GM13977 (cell line): ENCODE measurements around the gene MGA.

Source experiments
- DNase-seq: peaks from one replicate; pipeline ENCODE4 v3.0.0; 2012; ENCODE audit warnings: low spot score
- CTCF ChIP-seq: IDR thresholded peaks from 2 replicates; pipeline ENCODE4 v1.5.1; 2012; ENCODE audit warnings: mild to moderate bottlenecking, control low read depth; ENCODE audit not compliant: insufficient read depth; ENCODE audit errors: extremely low read depth, missing control alignments
- in situ Hi-C: fragments of 300-500 bp; cut with MboI; formaldehyde crosslinking; loops from one replicate; pipeline ENCODE4 v1.12.0; 2022; ENCODE audit warnings: low sequenced_read_pairs, low pct_unique_long_range_greater_than_20kb, mixed read lengths, inconsistent platforms; ENCODE audit not compliant: unreplicated experiment

Gene MGA

DNA sequence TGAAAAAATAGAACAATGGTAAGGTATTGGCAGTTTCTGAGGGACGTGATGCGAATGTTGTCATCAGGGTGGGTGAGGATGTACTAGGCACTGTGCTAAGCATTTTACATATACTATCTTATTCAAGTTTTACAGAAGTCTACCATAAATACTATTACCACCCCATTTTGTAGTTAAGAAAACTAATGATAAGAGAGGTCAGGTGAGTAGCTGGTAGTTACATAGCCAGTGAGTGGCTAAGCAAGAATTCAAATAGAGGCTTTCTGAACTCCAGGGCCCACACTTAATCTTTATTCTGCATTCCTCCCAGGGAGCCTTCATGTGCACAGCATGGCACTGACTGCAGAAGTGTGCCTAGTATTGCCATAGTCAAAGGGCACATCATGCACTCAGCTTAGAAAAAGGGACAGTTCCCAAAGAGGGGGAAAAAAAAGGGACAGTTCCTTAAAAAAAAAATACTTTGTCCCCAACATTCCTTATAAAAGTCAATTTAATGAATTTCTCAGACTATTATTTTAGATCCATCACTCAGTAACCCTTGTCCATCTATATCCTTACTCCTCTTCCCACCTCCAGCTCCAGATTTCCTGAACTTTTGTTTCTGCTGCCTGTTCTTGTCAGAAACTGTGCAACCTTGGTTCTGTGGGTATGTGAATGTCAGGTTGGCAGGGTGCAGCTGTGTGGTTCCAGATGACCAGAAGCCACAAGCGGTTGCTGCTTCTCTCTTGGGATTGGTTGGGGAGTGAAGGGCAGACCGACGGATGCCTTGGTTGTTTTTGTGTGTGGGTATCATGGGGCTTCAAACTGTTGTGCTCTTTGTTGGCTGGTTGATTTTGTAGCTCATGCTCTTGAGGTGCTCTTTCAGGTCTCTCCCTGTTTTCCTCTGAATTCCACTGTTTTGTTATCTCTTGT is 122.4 kb downstream of the MGA start:
- in situ Hi-C loops = no loop called here
- TF ChIP-seq CTCF = no peak
- DNase-seq = no peak

GRCh38 chr15:41783296-41783695 is 123.1 kb downstream of the MGA start:
- in situ Hi-C loops = no loop called here
- TF ChIP-seq CTCF = no peak
- no peak for DNase-seq

DNA sequence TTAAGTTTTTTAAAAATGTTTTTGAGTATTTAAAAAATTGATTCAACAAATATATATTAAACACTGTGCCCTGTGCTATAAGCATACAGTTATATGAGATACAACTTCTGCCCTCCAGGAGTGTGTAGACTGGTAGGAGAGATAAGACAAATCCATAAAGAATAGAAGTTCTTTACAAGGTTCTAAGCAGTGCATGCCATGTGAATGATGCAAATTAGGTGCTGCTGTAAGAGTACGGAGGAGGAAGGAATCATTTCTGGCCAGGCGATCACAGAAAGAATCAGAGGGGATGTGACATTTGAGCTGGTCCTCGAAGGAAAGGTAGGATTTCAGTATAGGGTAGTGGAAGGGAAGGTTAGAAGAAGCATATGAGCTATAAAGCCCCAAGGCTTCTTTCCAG is 128.1 kb downstream of the MGA start:
- no peak for DNase-seq
- TF ChIP-seq CTCF = no peak
- in situ Hi-C loops = no loop called here

DNA sequence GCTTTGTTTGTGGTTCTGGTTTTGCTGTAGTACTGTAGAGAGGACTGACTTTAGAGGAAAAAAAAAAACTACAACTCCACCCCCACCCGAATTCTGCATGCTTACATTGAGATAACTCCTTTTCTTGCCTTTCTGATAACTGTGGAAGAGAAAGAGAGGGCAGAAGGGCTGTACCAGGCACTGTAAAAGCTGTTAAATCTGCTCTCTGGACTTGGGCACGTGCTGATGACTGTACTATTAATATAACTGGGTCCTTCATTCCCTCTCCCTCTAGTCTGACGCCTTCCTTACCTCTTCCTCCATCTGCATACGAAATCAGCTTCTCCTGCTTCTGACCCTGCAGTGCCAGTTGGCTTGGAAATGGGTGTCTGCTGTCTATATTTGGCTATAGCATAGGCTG is 129.0 kb downstream of the MGA start:
- no peak for TF ChIP-seq CTCF
- no peak for DNase-seq
- in situ Hi-C loops = no loop called here

GRCh38 chr15:41789662-41790061 is 129.5 kb downstream of the MGA start:
- in situ Hi-C loops = no loop called here
- TF ChIP-seq CTCF = no peak
- no peak for DNase-seq

DNA sequence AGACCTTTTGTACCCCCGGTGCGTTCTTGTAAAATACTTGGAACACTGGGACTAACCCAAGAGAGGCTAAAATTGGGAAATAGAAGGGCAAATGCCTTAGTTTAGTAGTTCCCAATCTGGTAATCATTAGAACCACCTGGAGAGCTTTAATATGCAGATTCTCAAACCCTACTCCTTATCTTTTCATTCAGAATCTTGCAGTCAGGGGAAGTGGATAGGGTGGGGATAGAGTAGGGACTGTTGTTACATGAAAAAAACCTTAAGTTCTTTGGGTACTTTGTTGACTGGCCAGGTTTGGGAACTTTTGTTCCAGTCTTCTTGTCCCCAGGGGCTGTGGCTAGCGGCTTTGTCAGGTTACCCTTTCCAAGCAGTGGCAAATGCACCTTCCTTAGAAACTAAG is 130.0 kb downstream of the MGA start:
- no peak for DNase-seq
- no peak for TF ChIP-seq CTCF
- in situ Hi-C loops = no loop called here
